GM12891 (cell line): ENCODE data around the gene OR2T5. TPM values are rescaled to one million over a fixed set of nuclear protein-coding genes. Genes with fewer than 3 reads are reported as not detected.
A peak's percentile ranks its signal among the peaks of the same experiment; 100 is the strongest.
"Not testable (repeated sequence)": the region's sequence is repeated elsewhere in the genome, so short reads cannot be mapped to it uniquely, and the experiment has no call there.

ENCODE experiments used
- DNase-seq: peaks from one replicate; pipeline ENCODE4 v3.0.0; 2011; ENCODE audit warnings: low spot score; ENCODE audit not compliant: insufficient read length
- FAIRE-seq: peaks from 2 replicates; lab custom pipeline; 2011; peaks lifted over from hg19 to GRCh38; lab: Jason Lieb, UNC
- POLR2A ChIP-seq: IDR thresholded peaks from 2 replicates; pipeline ENCODE4 v1.6.1; 2011; ENCODE audit warnings: low read depth, low read length, control low read depth
- POLR2AphosphoS5 ChIP-seq: IDR thresholded peaks from 2 replicates; pipeline ENCODE4 v1.6.1; 2011; ENCODE audit warnings: low read depth, low read length, control low read depth
- SPI1 ChIP-seq: IDR thresholded peaks from 2 replicates; pipeline ENCODE4 v1.6.1; 2011; ENCODE audit warnings: low read depth, low read length, control low read depth
- polyA plus RNA-seq: library from polyadenylated mRNA; unstranded; fragments of >200 nt; gene quantifications from one replicate; pipeline ENCODE4 v1.2.1, GENCODE V29; 2012; ENCODE audit warnings: low read depth, missing spikeins, inconsistent platforms; ENCODE audit not compliant: missing spikeins

OR2T5 gene, protein sequence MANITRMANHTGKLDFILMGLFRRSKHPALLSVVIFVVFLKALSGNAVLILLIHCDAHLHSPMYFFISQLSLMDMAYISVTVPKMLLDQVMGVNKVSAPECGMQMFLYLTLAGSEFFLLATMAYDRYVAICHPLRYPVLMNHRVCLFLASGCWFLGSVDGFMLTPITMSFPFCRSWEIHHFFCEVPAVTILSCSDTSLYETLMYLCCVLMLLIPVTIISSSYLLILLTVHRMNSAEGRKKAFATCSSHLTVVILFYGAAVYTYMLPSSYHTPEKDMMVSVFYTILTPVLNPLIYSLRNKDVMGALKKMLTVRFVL
- not detected for polyA plus RNA-seq

DNA sequence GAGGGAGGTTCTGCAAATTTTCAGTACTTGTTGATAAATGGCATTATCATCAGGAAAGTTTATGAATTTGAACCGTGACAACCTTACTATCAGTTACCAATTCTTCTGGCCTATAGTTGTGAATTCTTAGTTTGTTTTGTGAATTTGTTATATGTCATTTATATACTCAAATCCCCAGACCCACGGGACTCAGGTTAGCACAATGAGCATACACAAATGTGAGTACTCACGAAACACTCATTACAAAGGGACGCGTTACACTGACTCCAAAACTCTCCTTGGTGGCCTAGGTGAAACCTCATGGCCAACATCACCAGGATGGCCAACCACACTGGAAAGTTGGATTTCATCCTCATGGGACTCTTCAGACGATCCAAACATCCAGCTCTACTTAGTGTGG, at the start of gene OR2T5:
OR2T5 (plus strand) TSS at position 301 of the 400 bp plus-strand sequence; CDS start at position 301, 0 bp downstream.
- not testable (repeated sequence) for DNase-seq
- FAIRE-seq, result peak; percentile 45

DNA sequence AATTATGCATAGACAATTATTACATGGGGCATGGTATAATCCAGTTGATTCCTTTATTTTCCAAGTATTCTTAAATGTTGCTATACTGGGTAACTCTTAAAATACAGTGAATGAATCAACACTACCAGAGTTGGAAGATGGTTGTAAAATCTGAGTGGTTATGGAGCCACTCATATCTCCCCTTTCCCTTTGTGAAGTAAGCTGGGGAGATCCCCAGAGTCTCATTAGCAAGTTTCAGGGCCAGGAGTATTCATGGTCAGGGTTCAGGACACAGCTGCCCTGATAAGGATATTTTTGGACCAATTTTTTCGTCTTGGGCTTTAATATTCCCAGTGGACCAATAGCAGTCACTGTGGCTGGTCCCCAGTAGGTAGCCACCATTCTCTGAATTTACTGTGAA, 49.7 kb upstream of the OR2T5 start:
- not testable (repeated sequence) for DNase-seq
- FAIRE-seq, result peak; percentile 88

DNA sequence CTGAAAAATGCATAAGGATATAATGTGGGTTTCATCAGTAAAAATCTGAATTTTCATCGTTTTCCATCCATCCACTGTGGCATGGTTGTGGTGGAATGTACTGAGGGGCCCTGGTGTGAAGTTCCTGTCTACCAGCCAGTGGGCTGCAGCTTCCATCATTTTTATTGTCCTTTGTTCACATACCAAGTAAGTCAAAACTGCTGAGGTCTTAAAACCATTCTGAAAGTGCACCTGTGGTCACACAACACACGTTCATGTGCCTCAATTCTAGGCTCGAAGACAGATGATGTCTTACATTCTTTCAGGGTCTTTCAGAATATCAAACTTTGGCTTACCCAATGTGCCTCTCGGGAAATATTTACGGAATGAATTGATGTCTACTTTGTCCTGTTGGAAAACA, 49.1 kb upstream of the OR2T5 start:
- FAIRE-seq, result peak; percentile 92

DNA sequence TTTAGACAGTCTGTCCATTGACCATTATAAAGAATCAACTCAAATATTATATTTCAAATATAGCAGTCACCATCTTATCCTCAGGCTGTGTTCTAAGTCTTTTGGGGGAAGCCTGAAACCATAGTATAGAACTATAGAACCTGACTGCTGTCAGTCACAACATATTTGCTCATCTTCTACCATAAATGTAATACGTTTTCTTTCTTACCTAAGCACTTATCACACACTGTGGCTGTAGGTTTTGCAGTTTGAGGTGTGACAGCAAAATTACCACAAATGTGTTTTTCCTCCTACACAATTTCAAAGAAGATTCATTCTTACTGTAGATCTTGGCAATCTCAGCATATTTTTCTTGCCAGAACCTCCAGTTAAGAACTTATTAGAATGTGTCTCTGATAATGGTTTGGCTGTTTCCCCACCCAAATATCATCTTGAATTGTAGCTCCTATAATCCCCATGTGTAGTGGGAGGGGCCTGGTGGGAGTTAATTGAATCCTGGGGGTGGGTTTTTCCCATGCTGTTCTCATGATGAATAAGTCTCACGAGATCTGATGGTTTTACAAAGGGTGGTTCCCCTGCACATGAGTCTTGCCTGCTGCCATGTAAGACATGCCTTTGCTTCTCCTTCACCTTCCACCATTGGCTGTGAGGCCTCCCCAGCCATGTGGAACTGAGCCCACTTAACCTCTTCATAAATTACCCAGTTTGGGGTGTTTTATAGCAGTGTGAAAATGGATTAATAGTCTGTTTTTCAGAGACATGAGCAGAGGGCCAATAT, 45.7 kb upstream of the OR2T5 start:
- FAIRE-seq, result peak; percentile 63
- DNase-seq, result not testable (repeated sequence)

More for the DNA sequence above, 49.1 kb upstream of the OR2T5 start:
- DNase-seq, result not testable (repeated sequence)

DNA sequence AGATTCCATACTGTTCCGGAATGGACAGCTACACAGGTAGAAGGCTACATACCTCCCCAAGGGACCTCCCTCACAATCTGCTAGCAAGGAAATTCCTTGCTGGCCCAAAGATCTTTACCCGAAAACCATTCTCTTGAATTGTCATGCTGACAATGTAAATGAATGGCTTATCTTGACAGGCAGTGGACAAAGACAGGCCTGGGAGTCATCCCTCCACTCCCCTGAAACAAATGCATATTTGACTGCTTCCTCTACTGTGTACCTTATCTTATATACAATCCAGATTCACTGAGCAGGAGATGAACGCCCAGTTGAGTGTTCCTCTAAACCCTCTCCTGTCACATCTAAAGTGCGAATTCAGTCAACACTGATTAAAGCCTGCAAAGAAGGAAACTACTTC, 43.8 kb upstream of the OR2T5 start:
- DNase-seq, result not testable (repeated sequence)
- FAIRE-seq, result peak; percentile 76

DNA sequence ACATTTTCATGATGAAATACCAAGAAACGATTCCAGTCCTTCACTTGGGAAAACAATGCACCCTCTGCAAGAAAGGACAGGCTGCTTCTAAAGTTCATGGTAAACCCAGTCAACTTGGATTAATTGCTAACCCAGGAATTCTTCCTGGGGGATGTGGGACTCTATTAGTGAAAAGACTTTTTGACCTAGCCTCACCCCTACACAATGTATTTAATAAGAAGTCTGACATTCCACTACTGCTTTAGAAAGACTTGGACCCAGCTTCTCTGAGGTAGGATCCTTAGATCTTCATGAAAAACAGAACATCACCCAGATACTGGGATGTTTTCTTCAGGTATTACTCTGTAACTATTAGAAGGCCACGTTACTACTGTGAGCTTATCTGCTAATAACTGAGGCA, 43.0 kb upstream of the OR2T5 start, which contains the start of gene OR2T2:
OR2T2 (plus strand) TSS at position 239 of the 400 bp plus-strand sequence. CDS start 7,161 bp downstream, outside the sequence.
- not testable (repeated sequence) for DNase-seq
- FAIRE-seq, result peak; percentile 54

DNA sequence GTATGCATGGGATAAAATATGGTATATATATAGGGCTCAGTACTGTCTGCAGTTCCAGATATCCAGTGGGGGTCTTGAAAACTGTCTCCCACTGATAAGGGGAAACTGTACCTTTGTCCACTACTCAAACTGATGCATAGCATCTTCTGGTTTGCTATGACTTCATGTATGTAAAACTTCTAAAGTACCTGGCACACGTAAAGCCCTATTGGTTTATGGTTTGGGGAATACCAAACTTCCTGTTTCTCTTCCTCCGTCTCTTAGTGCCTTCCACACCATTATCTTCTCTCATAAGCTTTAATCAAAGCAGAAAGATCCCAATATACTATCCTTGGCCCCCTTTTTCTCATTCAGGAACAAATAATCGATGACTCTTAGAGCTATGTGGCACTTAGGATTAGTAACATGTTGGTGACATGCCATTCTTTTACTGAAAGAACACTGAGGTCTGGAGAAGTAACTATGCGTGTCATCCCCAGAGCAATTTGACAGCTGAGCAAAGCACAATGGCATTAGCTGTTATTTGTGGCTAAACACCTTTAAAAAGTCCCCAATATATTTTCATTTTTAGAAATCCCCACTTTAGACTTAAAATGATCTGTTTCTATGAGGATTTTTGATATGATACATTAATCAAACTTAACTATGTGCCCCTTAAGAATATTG, 39.8 kb upstream of the OR2T5 start:
- FAIRE-seq, DNase-seq: not testable (repeated sequence)

DNA sequence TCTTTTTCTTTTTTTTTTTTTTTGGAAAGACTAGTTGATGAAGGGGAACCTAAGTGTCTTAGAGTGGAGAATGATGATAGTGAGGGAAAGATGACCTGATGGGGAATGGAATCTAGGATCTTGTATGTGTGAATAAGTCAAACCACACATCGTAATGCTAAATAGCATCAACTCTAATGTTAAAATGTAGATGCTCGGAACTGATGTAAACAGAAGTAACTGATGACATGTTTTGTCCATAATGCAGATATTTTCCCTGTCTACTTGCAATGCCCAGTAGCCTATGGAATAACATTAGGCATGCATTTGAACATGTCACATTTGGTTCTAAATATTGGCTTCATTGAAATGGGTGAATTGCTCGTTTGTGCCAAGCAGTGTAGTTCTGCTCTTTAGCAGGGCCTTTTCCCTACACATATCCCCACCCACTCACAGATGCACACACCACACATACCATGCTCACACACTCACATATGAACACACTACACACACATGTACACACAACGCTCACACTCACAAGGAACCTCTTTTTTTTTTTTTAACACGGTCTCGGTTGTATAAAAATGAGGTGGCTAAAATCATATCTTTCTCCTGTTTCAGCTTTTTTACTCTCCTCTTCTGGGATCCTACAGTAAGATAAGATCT, 38.4 kb upstream of the OR2T5 start:
- peak; percentile 97 for FAIRE-seq
- not testable (repeated sequence) for DNase-seq
- TF ChIP-seq POLR2AphosphoS5, result peak; percentile 44; the same call in 1 of the 2 replicates
- TF ChIP-seq POLR2A, result peak; percentile 50; the same call in 1 of the 2 replicates

DNA sequence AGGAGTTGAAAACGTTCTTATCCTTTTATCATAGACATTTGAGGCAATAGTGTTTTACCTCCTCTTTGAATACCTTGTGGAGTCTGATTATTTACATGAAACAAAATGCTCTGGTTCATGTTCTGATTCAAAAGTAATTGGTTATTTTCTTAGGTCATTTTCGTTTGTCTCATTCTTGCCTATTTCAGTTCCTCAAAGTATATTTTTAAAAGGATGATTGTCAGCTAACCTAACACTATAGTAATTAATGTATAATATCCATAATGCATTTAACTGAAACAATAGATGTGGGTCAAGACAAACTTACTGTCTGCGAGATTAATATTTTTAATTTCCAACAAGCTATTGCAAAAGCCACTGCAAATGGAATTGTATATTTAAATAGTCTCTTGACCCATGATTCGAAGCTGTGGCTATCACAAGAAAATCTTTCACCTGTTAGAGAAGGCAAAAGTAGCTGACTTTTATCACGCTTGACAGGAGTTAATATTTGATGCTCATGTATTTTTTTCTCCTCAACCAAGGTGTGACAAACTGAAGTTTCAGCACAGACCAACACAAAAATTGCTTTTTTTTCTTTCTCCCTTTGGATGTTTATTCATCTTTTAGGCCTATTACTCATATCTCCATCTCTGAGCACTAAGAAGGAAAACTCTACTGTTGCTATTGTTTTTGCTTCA, 37.8 kb upstream of the OR2T5 start:
- FAIRE-seq, result peak; percentile 90
- peak; percentile 38; the same call in 1 of the 2 replicates for TF ChIP-seq SPI1
- not testable (repeated sequence) for DNase-seq

DNA sequence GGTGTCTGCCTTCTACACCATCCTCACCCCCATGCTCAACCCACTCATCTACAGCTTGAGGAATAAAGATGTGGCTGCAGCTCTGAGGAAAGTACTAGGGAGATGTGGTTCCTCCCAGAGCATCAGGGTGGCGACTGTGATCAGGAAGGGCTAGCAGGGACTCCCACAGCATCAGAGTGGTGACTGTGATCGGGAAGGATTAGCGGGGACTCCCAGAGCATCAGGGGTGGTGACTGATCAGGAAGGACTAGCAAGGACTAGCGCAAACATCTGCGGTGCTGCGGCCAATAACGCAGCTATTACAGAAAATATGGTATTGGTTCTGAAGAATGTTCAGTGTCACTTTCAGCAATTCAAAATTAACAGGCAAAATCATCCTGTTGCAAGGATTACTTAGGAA, 34.8 kb upstream of the OR2T5 start:
- not testable (repeated sequence) for DNase-seq
- peak; percentile 81 for FAIRE-seq

DNA sequence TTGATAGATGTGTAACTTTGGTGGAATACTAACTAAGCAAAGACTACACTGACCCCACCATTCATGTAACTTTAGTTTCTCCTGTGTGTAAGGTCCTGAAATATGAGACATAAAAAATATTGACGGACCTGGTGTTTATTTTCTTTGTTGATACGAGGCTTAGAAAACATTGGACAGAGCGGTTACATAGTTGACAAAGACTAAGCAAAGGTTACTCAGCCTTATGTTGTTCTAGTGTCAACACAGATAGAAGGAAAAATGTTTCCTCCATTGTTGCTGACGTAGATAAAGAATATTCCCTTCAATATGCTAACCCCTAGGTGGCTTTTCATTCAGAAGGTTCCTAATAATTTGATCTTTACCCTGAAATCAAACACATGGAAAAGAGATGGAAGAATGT, 33.3 kb upstream of the OR2T5 start:
- not testable (repeated sequence) for DNase-seq, FAIRE-seq

DNA sequence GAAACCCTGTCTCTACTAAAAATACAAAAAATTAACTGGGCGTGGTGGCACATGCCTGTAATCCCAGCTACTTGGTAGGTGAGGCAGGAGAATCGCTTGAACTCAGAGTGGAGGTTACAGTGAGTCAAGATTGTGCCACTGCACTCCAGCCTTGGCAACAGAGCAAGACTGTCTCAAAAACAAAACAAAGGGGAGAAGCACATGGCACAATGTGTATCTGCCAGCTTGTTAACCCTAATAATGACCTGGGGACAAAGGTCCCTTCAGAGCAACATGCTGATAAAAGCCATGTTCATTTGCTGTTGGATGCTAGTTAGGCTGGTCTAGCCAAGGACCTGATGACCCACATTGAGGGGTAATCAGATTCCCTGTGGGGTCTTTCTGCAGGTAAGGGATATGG, 31.8 kb upstream of the OR2T5 start:
- not testable (repeated sequence) for DNase-seq
- FAIRE-seq, result peak; percentile 77

DNA sequence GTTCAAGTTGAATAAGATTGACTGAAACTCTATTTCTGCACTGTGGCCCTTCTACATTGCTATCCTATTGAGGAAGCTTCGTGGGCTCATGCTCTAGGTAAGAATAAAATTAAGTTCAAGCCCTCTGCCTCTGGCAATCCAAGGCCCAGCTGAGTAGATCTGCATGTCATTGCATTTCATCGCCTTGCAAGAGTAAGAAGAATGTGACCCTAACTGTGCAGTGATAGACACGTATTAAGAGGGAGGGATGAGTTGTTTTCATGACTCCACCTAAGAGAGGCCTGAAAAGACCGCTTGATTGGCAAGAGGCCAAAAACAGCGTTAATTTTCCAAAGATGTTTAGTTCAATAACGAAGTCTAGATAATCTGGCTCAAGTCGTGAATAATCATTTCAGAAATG, 29.3 kb upstream of the OR2T5 start:
- DNase-seq, result not testable (repeated sequence)
- FAIRE-seq, result peak; percentile 84
